B cell (primary cell): ENCODE data around the gene NOG.

Source experiments
- EZH2 ChIP-seq: IDR thresholded peaks from 2 replicates; pipeline ENCODE4 v1.6.1; 2012; ENCODE audit warnings: borderline replicate concordance, low read depth, mild to moderate bottlenecking, moderate library complexity, low read length; ENCODE audit not compliant: insufficient read depth, poor library complexity, severe bottlenecking
- TF ChIP-seq, protein P1 (sequence below): fragments of 200-600 bp; IDR thresholded peaks from one replicate; pipeline ENCODE4 v1.8.0; 2022; ENCODE audit warnings: antibody characterized with exemption, mild to moderate bottlenecking

DNA sequence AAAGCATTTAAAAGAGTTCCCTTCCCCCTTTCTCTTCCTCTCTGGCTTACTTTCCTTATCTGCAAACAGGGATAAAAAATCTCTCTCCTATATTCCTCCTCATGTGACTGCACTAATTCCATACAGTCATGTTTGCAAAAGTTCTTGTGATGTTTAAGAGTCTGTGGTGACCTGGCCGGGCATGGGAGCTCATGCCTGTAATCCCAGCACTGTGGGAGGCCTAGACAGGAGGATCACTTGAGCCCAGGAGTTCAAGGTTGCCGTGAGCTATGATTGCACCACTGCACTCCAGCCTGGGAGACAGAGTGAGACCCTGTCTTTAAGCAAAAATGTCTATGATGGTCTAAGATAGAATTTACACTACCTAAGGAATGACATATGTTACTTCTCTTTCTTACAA, 19.6 kb downstream of the NOG start:
- no peak for TF ChIP-seq EZH2
- TF ChIP-seq, protein P1, sequence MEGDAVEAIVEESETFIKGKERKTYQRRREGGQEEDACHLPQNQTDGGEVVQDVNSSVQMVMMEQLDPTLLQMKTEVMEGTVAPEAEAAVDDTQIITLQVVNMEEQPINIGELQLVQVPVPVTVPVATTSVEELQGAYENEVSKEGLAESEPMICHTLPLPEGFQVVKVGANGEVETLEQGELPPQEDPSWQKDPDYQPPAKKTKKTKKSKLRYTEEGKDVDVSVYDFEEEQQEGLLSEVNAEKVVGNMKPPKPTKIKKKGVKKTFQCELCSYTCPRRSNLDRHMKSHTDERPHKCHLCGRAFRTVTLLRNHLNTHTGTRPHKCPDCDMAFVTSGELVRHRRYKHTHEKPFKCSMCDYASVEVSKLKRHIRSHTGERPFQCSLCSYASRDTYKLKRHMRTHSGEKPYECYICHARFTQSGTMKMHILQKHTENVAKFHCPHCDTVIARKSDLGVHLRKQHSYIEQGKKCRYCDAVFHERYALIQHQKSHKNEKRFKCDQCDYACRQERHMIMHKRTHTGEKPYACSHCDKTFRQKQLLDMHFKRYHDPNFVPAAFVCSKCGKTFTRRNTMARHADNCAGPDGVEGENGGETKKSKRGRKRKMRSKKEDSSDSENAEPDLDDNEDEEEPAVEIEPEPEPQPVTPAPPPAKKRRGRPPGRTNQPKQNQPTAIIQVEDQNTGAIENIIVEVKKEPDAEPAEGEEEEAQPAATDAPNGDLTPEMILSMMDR = no peak
